ENCODE data around the gene B3GAT3.
A peak's percentile ranks its signal among the peaks of the same experiment; 100 is the strongest.
"Not testable (repeated sequence)": the region's sequence is repeated elsewhere in the genome, so short reads cannot be mapped to it uniquely, and the experiment has no call there.

B3GAT3 gene

GRCh38 chr11:62575156-62575555 is 46.6 kb downstream of the B3GAT3 start:
- no peak for DNase-seq

- DNase-seq = no peak
Observed at GRCh38 chr11:62574363-62575071, 47.3 kb downstream of the B3GAT3 start.

- peak; percentile 98 for DNase-seq
Observed at GRCh38 chr11:62573592-62574362, 48.0 kb downstream of the B3GAT3 start, which contains the start of gene EEF1G. TSS of gene EEF1G (minus strand) at chr11:62573891. CDS start at chr11:62573842, 49 bp downstream.

GRCh38 chr11:62573006-62573591 is 48.7 kb downstream of the B3GAT3 start:
- DNase-seq = peak; percentile 36

- DNase-seq = no peak
Observed at GRCh38 chr11:62572431-62572830, 49.4 kb downstream of the B3GAT3 start.

- DNase-seq = not testable (repeated sequence)
Observed at GRCh38 chr11:62571493-62571892, 50.3 kb downstream of the B3GAT3 start.

- DNase-seq = not testable (repeated sequence)
Observed at GRCh38 chr11:62570903-62571302, 50.9 kb downstream of the B3GAT3 start.

- no peak for DNase-seq
Observed at GRCh38 chr11:62569611-62570010, 52.2 kb downstream of the B3GAT3 start.

- DNase-seq = no peak
Observed at GRCh38 chr11:62567018-62567633, 54.7 kb downstream of the B3GAT3 start.

- DNase-seq = no peak
Observed at GRCh38 chr11:62566247-62566646, 55.5 kb downstream of the B3GAT3 start.
